Measurements from ENCODE around the gene PRR14L.
A peak's percentile ranks its signal among the peaks of the same experiment; 100 is the strongest.
"Not testable (repeated sequence)": the region's sequence is repeated elsewhere in the genome, so short reads cannot be mapped to it uniquely, and the experiment has no call there.

PRR14L gene

DNA sequence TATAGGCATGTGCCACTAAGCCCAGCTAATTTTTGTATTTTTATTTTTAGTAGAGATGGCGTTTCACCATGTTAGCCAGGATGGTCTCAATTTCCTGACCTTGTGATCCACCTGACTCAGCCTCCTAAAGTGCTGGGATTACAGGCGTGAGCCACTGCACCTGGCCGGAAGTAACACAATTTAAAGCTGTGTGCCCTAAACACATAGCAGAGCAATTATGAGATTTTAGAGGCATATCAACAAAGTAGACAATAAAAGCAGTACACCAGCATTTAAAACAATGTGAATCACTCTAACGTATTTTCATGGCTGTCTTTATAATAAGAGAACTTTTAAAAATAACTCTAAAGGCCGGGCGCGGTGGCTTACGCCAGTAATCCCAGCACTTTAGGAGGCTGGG is 42.4 kb downstream of the PRR14L start:
- no peak for TF ChIP-seq CTCF (IDR thresholded peaks at IDR 0.05; ENCODE audit: insufficient read depth, low read depth, low read length, missing control alignments)
- no peak overlapping the region for H3K4me3 ChIP-seq (ENCODE audit: low read depth, low read length)
- no peak for DNase-seq (ENCODE audit: low read depth)

- TF ChIP-seq CTCF (IDR thresholded peaks at IDR 0.05; ENCODE audit: insufficient read depth, low read depth, low read length, missing control alignments), result no peak
- no peak for DNase-seq (ENCODE audit: low read depth)
- H3K4me3 ChIP-seq (ENCODE audit: low read depth, low read length), result no peak overlapping the region
Measured at GRCh38 chr22:31695423-31695822, 54.5 kb downstream of the PRR14L start.

DNA sequence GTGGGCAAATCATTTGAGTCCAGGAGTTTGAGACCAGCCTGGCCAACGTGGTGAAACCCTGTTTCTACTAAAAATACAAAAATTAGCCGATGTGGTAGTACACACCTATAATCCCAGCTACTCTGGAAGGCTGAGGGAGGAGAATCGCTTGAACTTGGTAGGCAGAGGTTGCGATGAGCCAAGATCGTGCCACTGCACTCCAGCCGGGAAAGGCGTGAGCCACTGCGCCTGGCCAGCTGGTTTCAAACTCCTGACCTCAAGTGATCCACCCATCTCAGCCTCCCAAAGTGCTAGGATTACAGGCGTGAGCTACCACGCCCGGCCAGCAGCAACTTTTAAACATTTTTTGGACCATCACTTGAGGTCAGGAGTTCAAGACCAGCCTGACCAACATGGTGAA is 55.9 kb downstream of the PRR14L start:
- not testable (repeated sequence) for H3K4me3 ChIP-seq (ENCODE audit: low read depth, low read length); DNase-seq (ENCODE audit: low read depth)

DNA sequence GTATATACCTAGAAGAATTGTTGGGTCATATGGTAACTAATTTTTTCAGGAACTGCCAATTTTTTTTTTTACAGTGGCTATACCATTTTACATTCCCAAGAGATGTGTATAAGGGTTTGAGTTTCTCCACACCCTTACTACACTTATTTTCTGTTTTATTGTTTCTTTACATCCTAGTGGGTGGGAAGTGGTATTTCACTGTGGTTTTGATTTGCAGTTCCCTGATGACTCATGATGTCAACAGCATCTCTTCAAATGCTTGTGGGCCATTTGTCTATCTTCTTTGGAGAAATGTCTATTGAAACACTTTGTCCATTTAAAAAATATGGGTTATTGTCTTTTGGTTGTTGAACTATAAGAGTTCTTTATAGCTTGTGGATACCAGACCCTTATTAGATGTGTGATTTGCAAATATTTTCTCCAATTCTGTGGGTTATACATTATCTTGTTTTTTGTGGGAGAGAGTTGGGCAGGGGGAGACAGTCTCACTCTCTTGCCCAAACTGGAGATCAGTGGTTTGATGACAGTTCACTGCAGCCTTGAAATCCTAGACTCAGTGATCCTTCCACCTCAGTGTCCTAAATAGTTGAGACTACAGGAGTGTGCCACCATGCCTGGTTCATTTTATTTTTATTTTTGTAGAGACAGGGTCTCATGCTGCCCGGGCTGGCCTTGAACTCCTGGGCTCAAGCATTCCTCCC is 57.6 kb downstream of the PRR14L start:
- no peak overlapping the region for H3K4me3 ChIP-seq (ENCODE audit: low read depth, low read length)
- TF ChIP-seq CTCF (IDR thresholded peaks at IDR 0.05; ENCODE audit: insufficient read depth, low read depth, low read length, missing control alignments), result no peak
- peak; percentile 45 for DNase-seq (ENCODE audit: low read depth)

- no peak for TF ChIP-seq CTCF (IDR thresholded peaks at IDR 0.05; ENCODE audit: insufficient read depth, low read depth, low read length, missing control alignments)
- DNase-seq (ENCODE audit: low read depth), result no peak
- H3K4me3 ChIP-seq (ENCODE audit: low read depth, low read length), result no peak overlapping the region
Measured at GRCh38 chr22:31691408-31691807, 58.5 kb downstream of the PRR14L start.

- no peak overlapping the region for H3K4me3 ChIP-seq (ENCODE audit: low read depth, low read length)
- no peak for TF ChIP-seq CTCF (IDR thresholded peaks at IDR 0.05; ENCODE audit: insufficient read depth, low read depth, low read length, missing control alignments)
- no peak for DNase-seq (ENCODE audit: low read depth)
Measured at GRCh38 chr22:31683181-31684105, 66.5 kb downstream of the PRR14L start.

- no peak for DNase-seq (ENCODE audit: low read depth)
- H3K4me3 ChIP-seq (ENCODE audit: low read depth, low read length), result no peak overlapping the region
- no peak for TF ChIP-seq CTCF (IDR thresholded peaks at IDR 0.05; ENCODE audit: insufficient read depth, low read depth, low read length, missing control alignments)
Measured at GRCh38 chr22:31682751-31683150, 67.2 kb downstream of the PRR14L start.
